Neutrophil (primary cell): ENCODE results near the gene DUOXA1.

Source experiments
- H3K27ac ChIP-seq: fragments of 200-600 bp; sonication (generic); 2 replicates; pipeline ENCODE4 v1.5.1; 2016; ENCODE audit warnings: mild to moderate bottlenecking, moderate library complexity
- H3K27me3 ChIP-seq: fragments of 200-600 bp; sonication (generic); 2 replicates; pipeline ENCODE4 v1.6.0; 2016; ENCODE audit warnings: mild to moderate bottlenecking
- H3K36me3 ChIP-seq: fragments of 200-600 bp; sonication (generic); 2 replicates; pipeline ENCODE4 v1.5.1; 2017
- H3K4me1 ChIP-seq, 2 experiments: fragments of 200-600 bp in 1 of 2; sonication (generic) in 1 of 2; 1 replicate in 1 of 2; 2 replicates in 1 of 2; pipeline versions ENCODE4 v1.5.1 to v1.6.1; 2013 to 2016; ENCODE audit warnings: low read depth in 1 of 2, low read length in 1 of 2, mild to moderate bottlenecking in 1 of 2, moderate library complexity in 1 of 2; ENCODE audit not compliant: control insufficient read depth in 1 of 2, insufficient read depth in 1 of 2
- H3K4me3 ChIP-seq, 2 experiments: fragments of 200-600 bp in 1 of 2; sonication (generic) in 1 of 2; 1 replicate in 1 of 2; 2 replicates in 1 of 2; pipeline ENCODE4 v1.5.1; 2013 to 2016; ENCODE audit warnings: low read depth in 1 of 2, low read length in 1 of 2, mild to moderate bottlenecking in 1 of 2, moderate library complexity in 1 of 2
- H3K9me3 ChIP-seq: fragments of 200-600 bp; sonication (generic); 2 replicates; pipeline ENCODE4 v1.5.1; 2016
- CTCF ChIP-seq: fragments of 200-600 bp; sonication (generic); IDR thresholded peaks from 2 replicates; pipeline ENCODE4 v1.5.1; 2016; ENCODE audit warnings: antibody characterized with exemption

DUOXA1 gene

GRCh38 chr15:45144775-45145174, 15.1 kb upstream of the DUOXA1 start:
- H3K4me3 ChIP-seq: no peak overlapping the region
- no peak overlapping the region for H3K27ac ChIP-seq
- no peaks in the 10 kb centered on the region for H3K4me1 ChIP-seq
- TF ChIP-seq CTCF: no peak
- no peaks in the 10 kb centered on the region for H3K9me3 ChIP-seq
- no peaks in the 10 kb centered on the region for H3K27me3 ChIP-seq
- H3K36me3 ChIP-seq: no peaks in the 10 kb centered on the region

- Histone ChIP-seq H3K9me3 (no peaks in the 10 kb centered on the region), H3K27me3 (no peaks in the 10 kb centered on the region), H3K36me3 (no peaks in the 10 kb centered on the region), H3K27ac (no peak overlapping the region), H3K4me1 (no peaks in the 10 kb centered on the region), H3K4me3 (no peak overlapping the region)
- no peak for TF ChIP-seq CTCF
Measured at GRCh38 chr15:45143946-45144345, 14.3 kb upstream of the DUOXA1 start.

- Histone ChIP-seq H3K27ac (no peak overlapping the region), H3K9me3 (no peaks in the 10 kb centered on the region), H3K27me3 (peaks cover 3% of the 10 kb centered on the region), H3K4me1 (no peaks in the 10 kb centered on the region), H3K4me3 (no peak overlapping the region), H3K36me3 (no peaks in the 10 kb centered on the region)
- no peak for TF ChIP-seq CTCF
Measured at GRCh38 chr15:45143056-45143455, 13.4 kb upstream of the DUOXA1 start.

GRCh38 chr15:45141386-45141785, 11.7 kb upstream of the DUOXA1 start:
- no peak for TF ChIP-seq CTCF
- Histone ChIP-seq H3K4me3 (no peak overlapping the region), H3K36me3 (no peaks in the 10 kb centered on the region), H3K4me1 (no peaks in the 10 kb centered on the region), H3K27me3 (peaks cover 18% of the 10 kb centered on the region), H3K9me3 (no peaks in the 10 kb centered on the region), H3K27ac (no peak overlapping the region)

- Histone ChIP-seq H3K27ac (no peak overlapping the region), H3K9me3 (no peaks in the 10 kb centered on the region), H3K36me3 (no peaks in the 10 kb centered on the region), H3K27me3 (peaks cover 25% of the 10 kb centered on the region), H3K4me3 (no peak overlapping the region), H3K4me1 (no peaks in the 10 kb centered on the region)
- no peak for TF ChIP-seq CTCF
Measured at GRCh38 chr15:45140557-45141250, 11.0 kb upstream of the DUOXA1 start.
